Fibroblast of skin of left biceps (primary cell): ENCODE measurements around the gene SEC14L5.
"Not testable (repeated sequence)": the region's sequence is repeated elsewhere in the genome, so short reads cannot be mapped to it uniquely, and the experiment has no call there.

Source experiments
- DNase-seq, 2 experiments: peaks; one replicate each; pipeline ENCODE4 v3.0.0-alpha.2; 2013; ENCODE audit warnings: low read depth in 2 of 2

SEC14L5 gene

DNA sequence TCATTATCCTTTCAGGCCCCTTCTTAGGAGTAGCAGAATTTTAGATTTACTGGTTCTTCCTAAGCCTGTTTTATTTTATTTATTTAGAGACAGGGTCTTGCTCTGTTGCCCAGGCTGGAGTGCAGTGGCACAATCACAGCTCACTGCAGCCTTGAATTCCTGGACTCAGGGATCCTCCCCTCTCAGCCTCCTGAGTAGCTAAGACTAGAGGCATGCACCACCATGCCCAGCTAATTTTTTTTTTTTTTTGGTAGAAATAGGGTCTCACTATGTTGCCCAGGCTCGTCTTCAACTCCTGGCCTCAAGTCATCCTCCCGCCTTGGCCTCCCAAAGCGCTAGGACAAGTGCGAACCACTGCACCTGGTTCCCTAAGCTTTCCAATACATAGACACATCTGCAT is 28.5 kb upstream of the SEC14L5 start:
- not testable (repeated sequence) for DNase-seq

DNA sequence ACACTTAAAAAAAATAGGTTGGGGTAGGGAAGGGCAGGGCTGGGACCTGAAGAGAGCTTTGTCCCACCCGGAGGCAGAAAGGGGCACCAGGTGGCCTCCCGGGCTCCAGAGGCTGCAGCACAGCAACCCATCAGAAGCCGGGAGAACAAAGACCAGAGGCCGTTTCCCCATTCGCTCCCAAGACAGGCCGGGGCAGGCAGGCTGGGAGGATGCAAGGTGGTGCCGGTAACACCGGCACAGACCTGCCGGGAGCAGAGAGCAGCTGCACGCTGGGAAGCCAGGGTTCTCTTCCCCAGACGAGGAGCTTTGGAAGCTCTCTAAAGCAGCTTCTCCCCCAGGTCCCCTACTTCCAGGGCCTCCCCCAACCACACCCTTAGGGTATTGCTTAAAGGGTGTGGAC is 26.7 kb upstream of the SEC14L5 start:
- DNase-seq = no peak

DNA sequence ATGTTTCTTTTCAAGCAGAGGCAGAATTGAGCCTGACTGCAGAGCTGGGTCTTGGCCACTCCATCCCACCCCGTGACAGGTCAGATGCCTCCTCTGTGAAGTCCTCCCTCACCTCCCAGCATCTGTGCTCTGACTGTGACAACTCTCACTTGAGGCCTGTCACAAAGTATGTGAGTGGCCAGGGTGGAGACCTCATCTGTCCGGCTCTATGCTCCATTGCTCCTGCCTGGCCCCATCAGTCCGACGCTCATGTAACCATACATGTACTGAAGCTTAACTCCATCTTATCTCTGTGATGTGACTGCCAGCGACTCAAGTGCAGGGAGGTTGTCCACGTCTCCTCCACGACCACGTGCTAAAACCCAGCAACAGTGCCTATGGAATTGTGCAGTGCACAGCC is 24.7 kb upstream of the SEC14L5 start:
- DNase-seq = no peak

GRCh38 chr16:4933871-4934395 is 24.2 kb upstream of the SEC14L5 start:
- DNase-seq = no peak

- DNase-seq = no peak
Measured at GRCh38 chr16:4934591-4934990, 23.5 kb upstream of the SEC14L5 start.

GRCh38 chr16:4935241-4935855 is 22.8 kb upstream of the SEC14L5 start:
- DNase-seq = no peak

- DNase-seq = no peak
Measured at GRCh38 chr16:4936181-4936990, 21.7 kb upstream of the SEC14L5 start.

- DNase-seq = no peak
Measured at GRCh38 chr16:4936991-4937781, 20.9 kb upstream of the SEC14L5 start, which contains the start of gene PPL. PPL (minus strand) TSS chr16:4937148; CDS start chr16:4937045, 103 bp downstream.

- no peak for DNase-seq
Measured at GRCh38 chr16:4937782-4938682, 20.1 kb upstream of the SEC14L5 start.

DNA sequence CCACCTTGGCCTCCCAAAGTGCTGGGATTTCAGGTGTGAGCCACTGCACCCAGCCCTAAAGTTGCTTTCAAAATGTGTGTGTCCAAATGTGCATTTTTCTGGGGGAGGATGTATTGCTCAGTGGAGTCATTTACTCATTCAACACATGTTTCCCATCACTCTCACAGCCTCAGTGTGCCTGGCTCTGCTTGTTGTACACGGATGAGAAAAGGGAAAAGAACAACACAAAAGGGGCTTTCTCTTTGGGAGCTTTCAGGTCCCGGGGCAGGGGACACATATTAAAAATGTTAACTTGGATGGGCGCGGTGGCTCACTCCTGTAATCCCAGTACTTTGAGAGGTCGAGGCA is 19.5 kb upstream of the SEC14L5 start:
- DNase-seq = no peak

- DNase-seq = no peak
Measured at GRCh38 chr16:4940719-4941118, 17.4 kb upstream of the SEC14L5 start.

DNA sequence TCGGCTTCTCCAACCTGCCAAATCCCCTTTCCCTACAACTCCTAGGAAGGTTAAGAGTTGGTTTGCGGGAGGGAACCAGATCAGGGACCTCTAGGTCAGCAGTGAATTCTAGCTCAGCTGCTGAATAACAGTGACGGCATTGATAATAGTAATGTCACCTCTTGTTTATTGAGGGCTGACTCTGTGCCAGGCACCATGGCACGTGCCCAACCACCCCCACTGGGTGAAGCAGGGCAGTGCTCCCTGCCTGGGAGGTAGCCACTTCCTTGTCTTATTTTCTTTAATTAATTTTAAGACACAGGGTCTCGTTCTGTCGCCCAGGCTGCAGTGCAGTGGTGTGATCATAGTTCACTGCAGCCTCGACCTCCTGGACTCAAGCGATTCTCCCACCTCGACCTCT is 15.6 kb upstream of the SEC14L5 start:
- no peak for DNase-seq

DNA sequence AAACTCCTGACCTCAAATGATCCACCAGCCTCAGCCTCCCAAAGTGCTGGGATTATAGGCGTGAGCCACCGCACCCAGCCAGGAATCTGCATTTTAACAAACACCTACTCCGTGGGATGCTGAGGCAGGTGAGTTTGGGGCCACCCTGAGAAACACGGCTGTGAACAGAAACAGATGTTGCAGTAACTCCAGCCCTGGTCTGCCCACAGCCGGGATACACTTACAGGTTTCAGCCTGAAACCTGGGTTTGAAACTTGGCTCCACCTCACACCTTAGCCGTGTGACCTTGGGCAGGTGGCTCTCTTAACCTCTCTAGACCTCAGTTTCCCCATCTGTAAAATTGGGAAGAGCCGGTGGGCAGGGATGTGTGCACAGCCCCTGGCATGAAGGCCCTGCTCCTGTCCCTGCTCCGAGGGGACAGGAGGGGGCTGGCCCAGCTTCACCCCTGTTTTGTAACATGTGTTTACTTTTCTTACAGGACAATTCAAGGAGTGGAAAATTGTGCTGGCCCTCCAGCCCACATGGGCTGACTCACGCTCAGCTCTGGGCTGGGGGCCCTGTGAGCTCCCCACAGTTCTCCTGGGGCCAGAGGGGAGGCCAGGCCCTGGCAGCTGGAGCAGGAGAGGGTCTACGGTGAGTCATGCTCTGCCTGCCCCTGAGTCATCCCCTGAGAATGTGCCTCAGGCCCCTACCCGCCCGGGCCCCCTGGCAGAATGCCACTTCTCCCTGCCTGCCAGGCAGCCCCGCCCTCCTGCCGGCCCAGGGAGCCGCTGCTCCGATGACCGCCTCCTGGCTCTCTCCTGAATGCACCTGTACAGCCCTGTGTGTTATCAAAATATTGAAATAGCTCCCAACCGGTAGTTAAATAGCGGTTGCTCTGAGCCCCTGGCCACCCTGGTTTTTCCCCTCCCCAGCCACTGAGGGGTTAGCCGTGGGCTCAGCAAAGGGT is 13.5 kb upstream of the SEC14L5 start:
- peak; percentile 90 to 92 for DNase-seq

GRCh38 chr16:4945560-4946502 is 12.3 kb upstream of the SEC14L5 start:
- DNase-seq = no peak

- DNase-seq = no peak
Measured at GRCh38 chr16:4946917-4947316, 11.2 kb upstream of the SEC14L5 start.

DNA sequence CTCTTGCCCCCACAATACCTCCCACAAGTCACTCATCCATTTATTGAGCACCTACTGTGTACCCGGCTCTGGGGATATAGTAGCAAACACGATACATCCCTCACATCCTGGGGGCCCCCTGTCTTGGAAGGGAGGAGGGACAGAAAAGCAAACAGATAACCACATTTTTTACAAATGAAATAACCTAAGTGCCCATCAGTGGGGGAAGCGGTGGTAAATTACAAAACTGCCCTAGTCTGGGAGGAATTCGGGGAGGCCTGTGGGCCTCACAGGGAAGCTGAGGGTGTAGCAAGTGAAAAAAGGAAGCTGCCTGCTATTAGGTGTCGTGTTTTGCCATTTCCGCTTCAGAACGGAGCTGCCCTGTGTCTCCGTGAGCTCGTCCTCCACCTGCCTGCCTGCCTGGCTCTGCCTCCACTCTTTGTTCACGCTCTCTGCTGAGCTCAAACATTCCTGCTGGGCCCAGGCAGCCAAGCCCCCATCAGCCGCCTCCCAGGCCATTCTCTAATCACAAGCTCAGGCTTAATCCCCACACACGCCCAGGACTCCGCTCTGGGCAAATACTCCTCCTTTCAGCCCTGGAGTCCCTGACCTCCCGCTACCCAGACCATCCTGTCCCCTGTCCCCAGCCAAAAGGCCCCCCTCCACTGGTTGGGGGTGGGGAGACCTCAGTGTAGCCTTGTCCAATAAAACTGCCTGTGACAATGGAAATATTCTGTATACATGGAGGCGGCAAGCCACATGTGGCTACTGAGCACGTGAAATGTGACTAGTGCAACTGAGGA is 10.2 kb upstream of the SEC14L5 start:
- DNase-seq = no peak

GRCh38 chr16:4948903-4949766 is 9.0 kb upstream of the SEC14L5 start:
- DNase-seq = no peak
